ENCODE data around the gene AIFM3.
A peak's percentile ranks its signal among the peaks of the same experiment; 100 is the strongest.

The AIFM3 gene

GRCh38 chr22:21010426-21011113, 43.5 kb downstream of the AIFM3 start:
- DNase-seq, result no peak

GRCh38 chr22:21012446-21013407, 45.7 kb downstream of the AIFM3 start:
- no peak for DNase-seq

- no peak for DNase-seq
Observed at GRCh38 chr22:21013657-21014201, 46.7 kb downstream of the AIFM3 start.

- peak; percentile 55 to 77 (median 71) for DNase-seq
Observed at GRCh38 chr22:21014202-21014725, 47.2 kb downstream of the AIFM3 start.

- no peak for DNase-seq
Observed at GRCh38 chr22:21014726-21015465, 47.8 kb downstream of the AIFM3 start, which contains the start of gene P2RX6. Gene P2RX6 (plus strand): TSS chr22:21015165. CDS start chr22:21015175, 10 bp downstream.

- DNase-seq, result no peak
Observed at GRCh38 chr22:21015466-21016006, 48.5 kb downstream of the AIFM3 start.

GRCh38 chr22:21016644-21017420, 49.8 kb downstream of the AIFM3 start:
- no peak for DNase-seq

GRCh38 chr22:21018314-21018713, 51.3 kb downstream of the AIFM3 start:
- DNase-seq, result no peak

GRCh38 chr22:21020802-21021429, 53.9 kb downstream of the AIFM3 start:
- DNase-seq, result no peak

- DNase-seq, result no peak
Observed at GRCh38 chr22:21022507-21022906, 55.5 kb downstream of the AIFM3 start.

GRCh38 chr22:21022955-21023614, 56.0 kb downstream of the AIFM3 start:
- DNase-seq, result no peak

GRCh38 chr22:21025266-21025665, 58.2 kb downstream of the AIFM3 start:
- no peak for DNase-seq

GRCh38 chr22:21025763-21026755, 59.0 kb downstream of the AIFM3 start:
- DNase-seq, result no peak

GRCh38 chr22:21026783-21027692, 60.0 kb downstream of the AIFM3 start:
- DNase-seq, result no peak

GRCh38 chr22:21028277-21029251, 61.5 kb downstream of the AIFM3 start:
- no peak for DNase-seq

- no peak for DNase-seq
Observed at GRCh38 chr22:21029486-21030025, 62.5 kb downstream of the AIFM3 start.
